GM21723 (cell line): Measurements from ENCODE around the gene MTMR6.

Source experiments
- ATAC-seq: cut with Tn5 transposase; IDR thresholded peaks from one replicate; pipeline ENCODE4 v1.9.1; 2021; ENCODE audit warnings: mild to moderate bottlenecking, moderate library complexity; ENCODE audit not compliant: unreplicated experiment

The MTMR6 gene

GRCh38 chr13:25222740-25223139 is 64.5 kb downstream of the MTMR6 start:
- ATAC-seq, result no peak

DNA sequence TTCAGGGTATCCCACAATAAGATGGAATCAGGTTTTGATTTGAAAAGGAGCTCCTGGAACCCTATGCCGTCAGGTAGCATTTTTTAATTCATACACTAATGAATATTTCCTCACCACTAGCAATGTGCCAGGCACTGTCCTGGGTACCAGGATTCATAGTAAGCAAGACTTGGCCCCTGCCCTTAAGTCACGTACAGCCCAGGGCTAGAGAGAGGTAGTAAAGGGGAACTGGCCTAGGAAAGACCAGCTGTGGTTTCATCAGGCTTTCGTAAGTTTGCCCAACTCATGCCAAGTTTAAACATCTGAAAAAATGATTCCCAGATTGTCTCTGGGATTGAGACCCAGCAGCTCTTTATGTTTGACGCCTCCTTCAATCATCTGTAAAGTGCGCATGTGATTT is 69.3 kb downstream of the MTMR6 start:
- no peak for ATAC-seq

DNA sequence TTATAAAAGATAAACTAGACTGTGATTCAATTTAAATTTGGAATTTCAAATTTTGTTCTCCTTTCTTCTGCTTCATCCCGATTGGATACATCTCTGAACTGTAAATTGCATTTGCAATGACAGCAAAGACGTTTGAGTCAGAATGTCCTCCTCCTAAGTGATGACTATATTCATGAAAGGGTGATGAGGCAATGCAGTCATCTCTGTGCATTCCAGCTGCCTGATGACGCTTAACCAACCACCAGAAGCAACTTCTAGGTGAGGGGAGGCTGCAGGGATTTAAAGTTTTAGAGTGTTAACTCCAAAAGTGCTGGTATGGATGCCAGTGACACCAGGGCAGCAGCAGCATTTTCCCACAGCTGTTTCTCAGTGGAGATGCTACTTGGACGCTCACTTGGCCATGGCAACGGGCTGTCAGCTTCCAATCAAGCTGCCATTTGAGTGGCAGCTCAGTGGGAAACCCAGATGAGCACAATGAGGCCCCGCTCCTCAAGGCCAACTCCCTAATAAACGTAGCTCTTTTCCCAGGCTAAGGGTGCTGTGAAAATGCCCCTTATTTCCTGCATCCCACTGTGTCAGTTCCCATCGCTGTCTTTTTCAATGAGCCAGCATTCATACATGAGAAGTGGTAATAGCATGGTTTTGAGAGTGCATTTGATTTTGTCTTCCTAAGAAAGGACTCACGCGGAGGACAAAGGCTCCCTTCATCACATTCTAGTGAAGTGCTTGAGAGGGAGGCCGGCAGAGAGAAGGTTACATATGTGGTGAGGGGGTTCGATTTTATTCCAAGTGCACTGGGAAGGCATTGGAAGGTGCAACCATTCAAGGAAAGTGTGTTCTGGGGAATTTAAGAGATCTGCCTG is 70.0 kb downstream of the MTMR6 start:
- ATAC-seq, result no peak

GRCh38 chr13:25215253-25215575 is 72.1 kb downstream of the MTMR6 start:
- no peak for ATAC-seq

DNA sequence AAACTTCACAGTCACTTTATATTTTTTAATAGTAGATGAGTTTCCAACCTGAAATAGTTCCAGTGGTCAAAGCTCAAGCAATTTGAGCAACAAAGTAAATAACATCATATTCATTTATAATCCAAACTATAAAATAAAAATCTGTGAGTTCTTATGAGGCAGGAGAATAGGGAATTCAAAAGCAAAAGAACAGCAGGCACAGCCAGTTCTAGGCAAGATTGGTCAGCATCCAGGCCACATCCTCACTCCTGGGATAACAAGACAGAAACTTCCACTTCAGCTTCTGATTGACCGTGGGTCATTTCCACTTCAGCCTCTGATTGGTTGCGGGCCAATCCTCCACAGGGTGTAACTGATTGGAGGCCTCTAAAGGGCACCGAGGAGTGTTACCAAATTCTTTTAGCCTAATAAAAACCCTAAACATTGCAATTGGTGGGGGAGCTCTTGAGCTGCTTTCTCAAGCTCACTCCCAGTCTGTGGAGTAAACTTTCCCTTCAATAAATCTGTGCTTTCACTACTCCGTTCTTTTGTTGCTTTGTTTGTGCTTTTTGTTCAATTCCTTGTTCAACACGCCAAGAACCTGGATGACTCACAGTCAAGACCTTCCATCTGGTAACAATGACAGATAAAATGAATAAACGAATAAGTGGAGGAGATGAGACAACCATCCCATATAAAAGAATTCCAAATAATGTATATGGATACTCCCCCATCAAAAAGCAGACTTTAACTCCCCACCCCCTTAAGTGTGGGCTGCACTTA is 72.6 kb downstream of the MTMR6 start:
- no peak for ATAC-seq

- ATAC-seq, result no peak
Measured at GRCh38 chr13:25213715-25214114, 73.6 kb downstream of the MTMR6 start.

DNA sequence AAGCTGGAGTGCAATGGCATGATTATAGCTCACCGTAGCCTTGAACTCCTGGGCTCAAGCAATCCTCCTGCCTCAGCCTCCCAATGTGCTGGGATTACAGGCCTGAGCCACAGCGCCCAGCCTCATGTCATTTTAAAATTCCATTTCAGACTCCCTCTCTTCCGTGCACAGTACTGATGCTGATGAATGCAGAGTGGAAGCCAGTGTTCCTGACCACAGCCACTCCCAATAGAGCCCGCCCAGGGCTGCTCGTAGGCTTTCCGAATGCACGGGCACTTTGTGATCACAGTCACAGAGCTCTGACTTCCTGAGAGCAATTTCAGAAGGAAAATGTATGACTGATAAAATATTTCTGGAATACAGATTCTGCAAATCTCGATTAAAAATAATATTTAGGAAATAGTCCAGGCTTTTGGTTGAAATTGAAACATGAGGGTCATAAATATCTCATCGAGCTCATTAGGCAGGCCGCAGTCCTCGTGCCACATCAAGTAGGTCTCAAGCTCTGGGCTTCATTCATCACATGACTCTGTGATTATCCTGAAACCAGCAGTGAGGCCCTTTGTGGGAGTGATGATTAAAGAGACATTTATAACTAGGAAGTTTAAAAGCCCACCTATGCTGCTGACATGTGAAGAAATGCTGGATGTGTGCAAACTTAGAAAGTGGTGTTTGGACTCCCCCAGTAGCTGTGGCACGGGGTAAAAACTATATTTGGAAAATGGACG is 76.3 kb downstream of the MTMR6 start:
- no peak for ATAC-seq

DNA sequence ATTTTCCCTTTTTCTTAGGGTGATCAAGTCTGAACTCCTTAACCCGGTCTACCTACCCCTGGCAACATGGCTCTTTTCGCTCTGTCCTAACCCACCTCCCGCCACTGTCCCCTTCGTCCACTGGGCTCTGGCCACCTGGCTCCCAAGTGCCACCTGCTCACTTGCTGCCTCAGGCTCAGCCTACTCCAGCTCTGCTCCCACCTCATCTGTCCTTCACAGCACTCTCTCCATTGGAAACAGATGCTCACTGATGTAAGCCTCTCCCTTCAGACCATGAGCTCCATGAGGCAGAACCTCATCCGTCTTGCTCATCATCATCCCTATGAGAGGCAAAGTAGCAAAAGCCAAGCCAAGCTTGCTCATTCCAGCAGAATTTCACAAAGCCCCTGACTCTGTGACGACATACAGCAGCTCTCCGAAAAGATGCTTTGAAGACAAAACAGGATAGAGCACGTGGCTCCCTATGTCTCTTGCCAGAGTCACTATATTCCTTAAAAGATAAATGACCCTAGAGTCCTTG is 79.9 kb downstream of the MTMR6 start:
- no peak for ATAC-seq

- no peak for ATAC-seq
Measured at GRCh38 chr13:25204863-25205262, 82.4 kb downstream of the MTMR6 start.

- ATAC-seq, result no peak
Measured at GRCh38 chr13:25203127-25203740, 84.1 kb downstream of the MTMR6 start.

DNA sequence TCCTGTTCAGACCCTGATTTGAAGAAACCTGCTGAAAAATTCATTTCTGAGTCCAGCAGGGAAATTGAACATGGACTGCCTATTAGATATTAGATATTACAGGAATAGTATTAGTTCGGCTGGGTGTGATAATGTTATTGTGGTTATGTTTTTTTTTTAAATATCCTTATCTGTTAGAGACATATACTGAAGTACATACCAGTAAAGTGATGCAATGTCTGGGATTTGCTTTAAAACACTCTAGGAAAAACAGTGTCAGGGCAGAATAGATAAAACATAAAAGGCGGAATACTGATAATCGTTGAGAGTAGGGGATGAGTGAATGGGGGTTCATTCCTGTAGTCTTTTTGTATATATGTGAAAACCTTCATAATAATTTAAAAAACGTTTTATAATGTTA is 86.5 kb downstream of the MTMR6 start:
- no peak for ATAC-seq

DNA sequence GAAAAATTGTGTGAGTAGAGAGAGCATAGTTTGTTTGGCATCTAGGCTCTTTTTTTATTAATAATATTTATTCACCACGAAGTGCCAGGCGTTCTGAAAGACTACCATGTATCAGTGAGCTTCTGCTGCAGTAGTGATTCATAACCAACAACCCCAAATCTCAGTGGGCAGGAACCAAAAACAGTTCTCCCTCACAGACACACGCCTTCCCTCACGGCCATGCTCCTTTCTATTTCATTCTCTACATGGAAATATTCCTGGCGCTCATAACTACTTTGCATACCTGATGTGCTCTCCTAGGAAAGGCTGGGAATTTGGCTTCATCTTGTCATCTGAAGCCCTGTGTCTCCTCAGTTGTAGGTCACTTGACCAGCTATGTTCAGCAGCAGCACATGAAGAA is 88.6 kb downstream of the MTMR6 start:
- ATAC-seq, result no peak

DNA sequence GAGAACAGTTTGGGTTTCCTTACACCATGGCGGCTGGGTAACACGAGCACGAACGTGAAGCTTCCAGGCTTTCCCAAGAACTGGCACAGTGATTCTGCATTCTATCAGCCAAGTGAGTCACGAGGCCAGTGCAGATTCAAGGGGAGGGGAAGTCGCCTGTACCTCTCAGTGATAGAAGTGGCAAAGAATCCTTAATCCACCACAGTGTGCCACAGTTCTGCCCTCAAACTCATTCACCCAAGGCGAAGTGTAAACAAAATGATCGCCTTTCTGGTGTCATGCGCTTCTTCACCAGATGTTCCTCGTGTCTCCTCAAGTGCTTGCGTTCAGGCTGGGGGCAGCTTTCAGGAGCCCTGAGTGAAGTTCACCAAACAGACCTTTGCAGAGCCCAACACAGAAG is 90.3 kb downstream of the MTMR6 start:
- no peak for ATAC-seq
